ENCODE results near the gene ARID3B. TPM values are rescaled to one million over a fixed set of nuclear protein-coding genes. Genes with fewer than 3 reads are reported as not detected.
A peak's percentile ranks its signal among the peaks of the same experiment; 100 is the strongest.

Gene ARID3B
- 60.7 and 69.8 TPM in 2 replicates for total RNA-seq
- polyA plus RNA-seq = 70.5 and 72.6 TPM in 2 replicates

- Histone ChIP-seq H3K9me3 (ENCODE audit: low read depth) (no peaks in the 10 kb centered on the region), H3K4me3 (peak within 1 kb of the TSS; percentile 99), H3K27me3 (no peaks in the 10 kb centered on the region), H3K27ac (peak within 1 kb of the TSS; percentile 90), H3K36me3 (peaks cover 8% of the 10 kb centered on the region), H3K4me1 (ENCODE audit: low read depth) (peaks cover 25% of the 10 kb centered on the region)
- peak; percentile 98 to 99 for DNase-seq (ENCODE audit: low read depth in 1 of 2, low spot score in 1 of 2)
- TF ChIP-seq CTCF (IDR thresholded peaks at IDR 0.05; ENCODE audit: low read depth, low read length) = no peak
Observed at GRCh38 chr15:74540761-74541493, at the start of gene ARID3B. ARID3B (plus strand) TSS chr15:74541220; CDS start chr15:74543937, 2,717 bp downstream.

GRCh38 chr15:74496648-74497047 lies 44.4 kb upstream of the ARID3B start:
- no peak overlapping the region for H3K4me3 ChIP-seq
- H3K4me1 ChIP-seq (ENCODE audit: low read depth) = no peaks in the 10 kb centered on the region
- H3K27ac ChIP-seq = no peak overlapping the region
- no peak for DNase-seq (ENCODE audit: low read depth in 1 of 2, low spot score in 1 of 2)
- no peaks in the 10 kb centered on the region for H3K27me3 ChIP-seq
- no peak for TF ChIP-seq CTCF (IDR thresholded peaks at IDR 0.05; ENCODE audit: low read depth, low read length)
- H3K9me3 ChIP-seq (ENCODE audit: low read depth) = no peaks in the 10 kb centered on the region
- H3K36me3 ChIP-seq = no peaks in the 10 kb centered on the region

- H3K9me3 ChIP-seq (ENCODE audit: low read depth) = no peaks in the 10 kb centered on the region
- no peak for TF ChIP-seq CTCF (IDR thresholded peaks at IDR 0.05; ENCODE audit: low read depth, low read length)
- no peak overlapping the region for H3K27ac ChIP-seq
Observed at GRCh38 chr15:74497584-74497983, 43.4 kb upstream of the ARID3B start.

GRCh38 chr15:74499366-74499765 lies 41.7 kb upstream of the ARID3B start:
- Histone ChIP-seq H3K27ac (no peak overlapping the region), H3K4me1 (ENCODE audit: low read depth) (no peaks in the 10 kb centered on the region), H3K36me3 (no peaks in the 10 kb centered on the region), H3K27me3 (no peaks in the 10 kb centered on the region), H3K9me3 (ENCODE audit: low read depth) (no peaks in the 10 kb centered on the region), H3K4me3 (no peak overlapping the region)
- no peak for DNase-seq (ENCODE audit: low read depth in 1 of 2, low spot score in 1 of 2)
- no peak for TF ChIP-seq CTCF (IDR thresholded peaks at IDR 0.05; ENCODE audit: low read depth, low read length)

More at GRCh38 chr15:74497584-74497983, 43.4 kb upstream of the ARID3B start:
- no peaks in the 10 kb centered on the region for H3K36me3 ChIP-seq
- H3K4me3 ChIP-seq = no peak overlapping the region
- no peak for DNase-seq (ENCODE audit: low read depth in 1 of 2, low spot score in 1 of 2)
- no peaks in the 10 kb centered on the region for H3K4me1 ChIP-seq (ENCODE audit: low read depth)
- H3K27me3 ChIP-seq = no peaks in the 10 kb centered on the region

- Histone ChIP-seq H3K9me3 (ENCODE audit: low read depth) (no peaks in the 10 kb centered on the region), H3K4me1 (ENCODE audit: low read depth) (no peaks in the 10 kb centered on the region), H3K36me3 (no peaks in the 10 kb centered on the region), H3K27me3 (no peaks in the 10 kb centered on the region), H3K4me3 (no peak overlapping the region), H3K27ac (no peak overlapping the region)
- no peak for DNase-seq (ENCODE audit: low read depth in 1 of 2, low spot score in 1 of 2)
- TF ChIP-seq CTCF (IDR thresholded peaks at IDR 0.05; ENCODE audit: low read depth, low read length) = no peak
Observed at GRCh38 chr15:74500401-74500800, 40.6 kb upstream of the ARID3B start.
